ENCODE data around the gene CAPN2.

Gene CAPN2

DNA sequence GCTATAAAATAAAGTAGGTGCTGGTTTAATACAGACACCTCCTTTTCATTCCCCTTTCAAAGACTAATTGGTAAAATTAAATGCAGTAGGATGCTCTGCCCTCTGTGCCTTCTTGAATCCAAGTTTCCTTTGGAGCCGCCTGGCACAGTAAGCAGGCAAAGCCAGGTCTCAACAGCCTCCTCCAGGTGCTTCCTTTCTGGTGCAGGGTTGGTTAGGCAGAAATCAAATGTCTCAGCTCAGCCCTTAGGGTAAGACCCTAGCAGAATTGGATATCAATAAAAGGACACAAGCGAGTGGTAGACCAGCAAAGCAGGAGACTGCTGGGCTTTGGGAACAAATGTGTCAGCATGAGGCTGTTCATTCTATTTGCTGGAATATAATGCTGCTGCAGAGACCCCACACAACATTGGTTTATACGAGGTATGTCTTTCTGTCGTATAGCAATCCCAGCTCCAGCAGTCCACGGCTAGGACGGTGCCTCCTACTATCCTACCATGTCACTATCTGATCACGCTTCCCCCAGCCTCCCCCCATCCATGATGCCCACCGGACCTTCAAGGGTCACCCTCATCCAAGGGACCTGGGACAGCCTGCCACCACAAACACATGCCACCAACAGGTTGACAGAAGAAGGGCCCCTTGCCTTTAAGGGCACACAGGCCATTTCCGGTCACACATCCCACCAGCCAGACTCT lies 58.4 kb downstream of the CAPN2 start:
- TF ChIP-seq, protein P1, sequence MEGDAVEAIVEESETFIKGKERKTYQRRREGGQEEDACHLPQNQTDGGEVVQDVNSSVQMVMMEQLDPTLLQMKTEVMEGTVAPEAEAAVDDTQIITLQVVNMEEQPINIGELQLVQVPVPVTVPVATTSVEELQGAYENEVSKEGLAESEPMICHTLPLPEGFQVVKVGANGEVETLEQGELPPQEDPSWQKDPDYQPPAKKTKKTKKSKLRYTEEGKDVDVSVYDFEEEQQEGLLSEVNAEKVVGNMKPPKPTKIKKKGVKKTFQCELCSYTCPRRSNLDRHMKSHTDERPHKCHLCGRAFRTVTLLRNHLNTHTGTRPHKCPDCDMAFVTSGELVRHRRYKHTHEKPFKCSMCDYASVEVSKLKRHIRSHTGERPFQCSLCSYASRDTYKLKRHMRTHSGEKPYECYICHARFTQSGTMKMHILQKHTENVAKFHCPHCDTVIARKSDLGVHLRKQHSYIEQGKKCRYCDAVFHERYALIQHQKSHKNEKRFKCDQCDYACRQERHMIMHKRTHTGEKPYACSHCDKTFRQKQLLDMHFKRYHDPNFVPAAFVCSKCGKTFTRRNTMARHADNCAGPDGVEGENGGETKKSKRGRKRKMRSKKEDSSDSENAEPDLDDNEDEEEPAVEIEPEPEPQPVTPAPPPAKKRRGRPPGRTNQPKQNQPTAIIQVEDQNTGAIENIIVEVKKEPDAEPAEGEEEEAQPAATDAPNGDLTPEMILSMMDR (conservative IDR thresholded peaks at IDR 0.05; ENCODE audit: low read depth, low read length): no peak
- Histone ChIP-seq H4K20me1 (ENCODE audit: insufficient read depth) (no peaks in the 10 kb centered on the region), H3K79me2 (ENCODE audit: insufficient read depth, low read depth) (no peaks in the 10 kb centered on the region), H3K27ac (no peak overlapping the region), H3K4me3 (IDR thresholded peaks at IDR 0.05; ENCODE audit: insufficient read depth, low read depth, low read length) (no peak overlapping the region), H3K4me2 (no peak overlapping the region), H3K4me1 (ENCODE audit: low read depth, poor library complexity, severe bottlenecking) (no peaks in the 10 kb centered on the region), H3K27me3 (ENCODE audit: insufficient read depth, low read depth) (no peaks in the 10 kb centered on the region), H3K36me3 (ENCODE audit: insufficient read depth) (no peaks in the 10 kb centered on the region), H2AFZ (ENCODE audit: low read depth) (no peak overlapping the region), H3K9ac (no peak overlapping the region)

GRCh38 chr1:223771469-223771813 lies 59.1 kb downstream of the CAPN2 start:
- Histone ChIP-seq H3K4me1 (ENCODE audit: low read depth, poor library complexity, severe bottlenecking) (no peaks in the 10 kb centered on the region), H3K4me3 (IDR thresholded peaks at IDR 0.05; ENCODE audit: insufficient read depth, low read depth, low read length) (no peak overlapping the region), H3K79me2 (ENCODE audit: insufficient read depth, low read depth) (no peaks in the 10 kb centered on the region), H2AFZ (ENCODE audit: low read depth) (no peak overlapping the region), H3K27me3 (ENCODE audit: insufficient read depth, low read depth) (no peaks in the 10 kb centered on the region), H4K20me1 (ENCODE audit: insufficient read depth) (no peaks in the 10 kb centered on the region), H3K4me2 (no peak overlapping the region), H3K9ac (no peak overlapping the region), H3K27ac (no peak overlapping the region), H3K36me3 (ENCODE audit: insufficient read depth) (no peaks in the 10 kb centered on the region)
- TF ChIP-seq, protein P1 (conservative IDR thresholded peaks at IDR 0.05; ENCODE audit: low read depth, low read length): no peak

DNA sequence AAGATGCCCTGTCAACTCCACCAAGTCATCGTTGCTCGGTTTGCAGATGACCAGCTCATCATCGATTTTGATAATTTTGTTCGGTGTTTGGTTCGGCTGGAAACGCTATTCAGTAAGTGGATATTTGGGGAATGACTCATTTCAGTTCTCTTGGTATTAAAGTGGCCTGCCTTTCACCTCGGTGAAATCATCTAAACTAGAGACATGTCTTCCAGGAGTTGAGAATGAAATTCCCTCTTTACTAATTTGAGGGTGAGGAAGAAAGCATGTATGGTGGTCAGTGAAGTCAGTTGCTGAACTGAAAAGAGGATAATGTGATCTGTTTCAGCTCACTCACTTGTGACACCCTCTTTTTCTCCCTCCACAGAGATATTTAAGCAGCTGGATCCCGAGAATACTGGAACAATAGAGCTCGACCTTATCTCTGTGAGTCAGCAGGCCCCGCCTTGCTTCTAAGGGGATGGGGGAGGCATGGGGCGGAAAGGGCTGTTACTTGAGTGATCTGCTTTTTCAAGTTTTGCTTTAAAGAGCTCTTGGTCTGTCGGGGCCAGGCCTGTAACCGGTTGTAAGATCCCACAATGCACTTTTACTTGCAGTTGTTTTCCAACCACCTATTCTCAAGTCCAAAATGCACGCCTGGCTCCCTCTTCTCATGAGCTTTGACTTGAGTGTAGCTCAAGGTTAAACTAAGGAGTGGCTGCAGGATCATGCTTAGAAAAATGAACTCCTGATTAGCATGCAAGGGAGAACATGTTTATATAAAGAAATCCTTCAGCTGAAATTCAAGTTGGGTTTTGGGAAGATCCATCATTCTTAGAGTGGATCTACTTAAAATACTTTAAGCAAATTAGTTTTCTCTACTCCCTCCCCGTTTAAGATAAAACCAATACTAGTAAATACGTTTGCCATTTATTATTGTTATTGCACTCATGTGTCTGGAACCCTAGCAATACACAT lies 59.8 kb downstream of the CAPN2 start:
- Histone ChIP-seq H3K9ac (no peak overlapping the region), H3K4me2 (no peak overlapping the region), H2AFZ (ENCODE audit: low read depth) (no peak overlapping the region), H3K27me3 (ENCODE audit: insufficient read depth, low read depth) (no peaks in the 10 kb centered on the region), H4K20me1 (ENCODE audit: insufficient read depth) (no peaks in the 10 kb centered on the region), H3K27ac (no peak overlapping the region), H3K79me2 (ENCODE audit: insufficient read depth, low read depth) (no peaks in the 10 kb centered on the region), H3K4me1 (ENCODE audit: low read depth, poor library complexity, severe bottlenecking) (no peaks in the 10 kb centered on the region), H3K36me3 (ENCODE audit: insufficient read depth) (no peaks in the 10 kb centered on the region), H3K4me3 (IDR thresholded peaks at IDR 0.05; ENCODE audit: insufficient read depth, low read depth, low read length) (no peak overlapping the region)
- TF ChIP-seq, protein P1 (conservative IDR thresholded peaks at IDR 0.05; ENCODE audit: low read depth, low read length): no peak

DNA sequence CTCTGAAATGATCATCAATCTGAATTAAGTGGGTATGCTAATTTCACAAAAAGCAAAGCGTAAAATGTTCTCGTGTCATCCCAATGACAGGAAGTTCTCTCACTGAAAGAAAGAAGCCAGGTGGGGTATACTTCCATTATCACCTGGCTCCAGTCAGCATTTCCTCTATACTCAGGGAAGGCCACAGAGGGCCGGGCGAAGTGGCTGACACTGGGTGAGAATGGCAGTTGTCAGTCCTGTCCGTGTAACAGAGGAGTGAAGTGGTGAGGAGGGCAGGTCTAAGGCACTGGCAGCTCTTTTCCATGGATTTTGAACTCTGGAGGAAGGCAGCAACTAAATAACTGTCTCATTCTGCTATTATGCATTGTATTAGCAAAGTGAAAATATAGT lies 60.4 kb downstream of the CAPN2 start:
- Histone ChIP-seq H3K27me3 (ENCODE audit: insufficient read depth, low read depth) (no peaks in the 10 kb centered on the region), H4K20me1 (ENCODE audit: insufficient read depth) (no peaks in the 10 kb centered on the region), H3K4me2 (no peak overlapping the region), H3K4me3 (IDR thresholded peaks at IDR 0.05; ENCODE audit: insufficient read depth, low read depth, low read length) (no peak overlapping the region), H3K36me3 (ENCODE audit: insufficient read depth) (no peaks in the 10 kb centered on the region), H2AFZ (ENCODE audit: low read depth) (no peak overlapping the region), H3K9ac (no peak overlapping the region), H3K79me2 (ENCODE audit: insufficient read depth, low read depth) (no peaks in the 10 kb centered on the region), H3K4me1 (ENCODE audit: low read depth, poor library complexity, severe bottlenecking) (no peaks in the 10 kb centered on the region), H3K27ac (no peak overlapping the region)
- TF ChIP-seq, protein P1 (conservative IDR thresholded peaks at IDR 0.05; ENCODE audit: low read depth, low read length): no peak
